Tibial nerve (tissue), 4 donors: ENCODE measurements around the gene KBTBD13. TPM values are rescaled to one million over a fixed set of nuclear protein-coding genes. Genes with fewer than 3 reads are reported as not detected.
A peak's percentile ranks its signal among the peaks of the same experiment; 100 is the strongest.
"Not testable (repeated sequence)": the region's sequence is repeated elsewhere in the genome, so short reads cannot be mapped to it uniquely, and the experiment has no call there.

ENCODE experiments used
- DNase-seq, 2 donors: peaks; one replicate each; pipeline ENCODE4 v3.0.0-alpha.2; 2019; ENCODE audit warnings: low spot score in 2 of 2
- H3K27ac ChIP-seq, 4 donors: fragments of 200-600 bp; sonication (generic) in 3 of 4; one replicate each; pipeline ENCODE4 v1.5.1; 2017 to 2019; ENCODE audit warnings: mild to moderate bottlenecking in 1 of 4
- H3K27me3 ChIP-seq, 2 donors: fragments of 200-600 bp; sonication (generic) in 1 of 2; one replicate each; pipeline versions ENCODE4 v1.5.1 to v1.6.0; 2017 to 2019
- H3K36me3 ChIP-seq, 3 donors: fragments of 200-600 bp; sonication (generic); one replicate each; pipeline ENCODE4 v1.5.1; 2018 to 2019
- H3K4me1 ChIP-seq, 4 donors: fragments of 200-600 bp; sonication (generic) in 3 of 4; one replicate each; pipeline ENCODE4 v1.5.1; 2017 to 2019
- H3K4me3 ChIP-seq, 4 donors: fragments of 200-600 bp; sonication (generic) in 3 of 4; one replicate each; pipeline ENCODE4 v1.5.1; 2017 to 2019; ENCODE audit warnings: mild to moderate bottlenecking in 1 of 4, moderate library complexity in 1 of 4
- H3K9me3 ChIP-seq, 4 donors: fragments of 200-600 bp; sonication (generic) in 3 of 4; one replicate each; pipeline ENCODE4 v1.5.1; 2017 to 2019
- EP300 ChIP-seq, 2 donors: sonication (generic); formaldehyde crosslinking; IDR thresholded peaks; one replicate each; pipeline ENCODE4 v1.6.1; 2017; ENCODE audit warnings: antibody characterized with exemption in 2 of 2, mild to moderate bottlenecking in 1 of 2
- POLR2A ChIP-seq, 2 donors: fragments of 450-650 bp; IDR thresholded peaks; one replicate each; pipeline ENCODE4 v1.6.1; 2017; ENCODE audit warnings: antibody characterized with exemption in 2 of 2, mild to moderate bottlenecking in 2 of 2, moderate library complexity in 2 of 2
- WGBS, 2 donors: methylation state at CpG; one replicate each; pipeline ENCODE4 v1.1.5; 2018; 5-methylcytosine and 5-hydroxymethylcytosine counted together
- total RNA-seq, 4 donors: library from RNA; depleted of rRNA; stranded (reverse); fragments of >200 nt; gene quantifications; one replicate each; pipeline ENCODE4 v1.1.0, GENCODE V29; 2016
- TF ChIP-seq, protein P1 (sequence below), 5 experiments: fragments of 200-600 bp in 3 of 5; fragments of 450-650 bp in 2 of 5; sonication (generic) in 3 of 5; IDR thresholded peaks; one replicate each; pipeline ENCODE4 v1.5.1; 2016 to 2019; ENCODE audit warnings: antibody characterized with exemption in 5 of 5, mild to moderate bottlenecking in 3 of 5, moderate library complexity in 2 of 5

Gene KBTBD13
- total RNA-seq, 4 donors from 2014 or later, result not detected

DNA sequence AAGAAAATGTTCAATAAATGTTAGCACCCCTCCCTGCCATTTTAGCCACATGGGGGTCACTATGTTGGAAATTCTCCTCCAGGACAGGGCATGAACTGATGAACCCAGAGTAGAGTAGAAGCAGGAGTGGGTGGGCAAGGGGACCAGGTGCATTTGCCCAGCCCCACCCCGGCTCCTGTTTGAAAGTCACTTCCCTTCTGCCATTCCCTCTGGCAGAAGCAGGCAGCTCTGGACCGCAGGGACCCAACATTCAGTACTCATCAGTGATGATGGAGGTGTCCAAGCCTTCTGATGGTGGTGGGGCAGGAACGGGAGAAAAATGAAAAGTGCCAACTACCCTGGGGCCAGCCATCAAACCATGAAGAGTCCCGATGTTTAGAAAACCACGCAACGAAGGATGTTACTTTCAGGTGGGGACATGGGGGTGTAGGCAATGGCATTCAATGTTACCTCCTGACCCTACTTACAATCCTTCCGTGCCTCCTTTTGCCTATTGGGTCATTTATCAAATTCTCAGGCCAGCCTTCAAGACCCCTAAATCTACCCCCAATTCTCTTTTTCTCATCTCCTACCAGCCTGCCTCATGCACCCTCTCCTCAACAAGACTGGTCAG, 21.2 kb downstream of the KBTBD13 start:
- Histone ChIP-seq H3K9me3 (no peaks in the 10 kb centered on the region), H3K4me1 (peaks cover 0 to 35% (median 0%) of the 10 kb centered on the region in 4 donors), H3K27ac (no peak overlapping the region), H3K4me3 (no peak overlapping the region), H3K36me3 (peaks cover 0 to 77% (median 0%) of the 10 kb centered on the region in 3 donors), H3K27me3 (no peaks in the 10 kb centered on the region)
- DNase-seq, result no peak
- WGBS, 2 donors, result 91 to 98% methylated on average over 7 of the region's 7 CpGs
- no peak for TF ChIP-seq POLR2A (IDR thresholded peaks at IDR 0.05)
- no peak for TF ChIP-seq EP300 (IDR thresholded peaks at IDR 0.05)

DNA sequence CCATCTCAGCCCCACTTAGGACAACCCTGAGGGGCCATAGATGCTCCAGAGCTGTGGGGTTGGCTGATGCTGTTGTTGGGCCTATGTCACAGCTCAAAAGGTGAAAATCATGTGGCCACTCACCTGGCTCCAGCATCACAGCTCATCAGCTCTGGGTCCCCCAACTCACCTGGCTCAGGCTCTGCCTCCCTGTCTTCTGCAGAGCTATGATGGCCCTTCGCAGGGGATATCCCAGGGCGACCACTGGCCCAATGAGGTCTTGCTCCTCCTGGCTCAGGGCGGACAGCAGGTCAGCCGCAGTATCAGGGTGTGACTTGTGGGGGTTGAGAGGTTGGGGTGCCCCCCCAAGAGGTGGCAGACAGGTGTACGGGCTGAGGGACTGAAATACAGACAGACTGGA, 22.8 kb downstream of the KBTBD13 start:
- peaks cover 0 to 77% (median 0%) of the 10 kb centered on the region in 3 donors for H3K36me3 ChIP-seq
- no peaks in the 10 kb centered on the region for H3K9me3 ChIP-seq
- TF ChIP-seq POLR2A (IDR thresholded peaks at IDR 0.05) (no peak), EP300 (IDR thresholded peaks at IDR 0.05) (no peak)
- WGBS, 2 donors, result 94 to 96% methylated on average over 4 to 5 of the region's 5 CpGs
- no peaks in the 10 kb centered on the region for H3K27me3 ChIP-seq
- no peak for DNase-seq
- H3K4me3 ChIP-seq, result no peak overlapping the region
- peaks cover 0 to 25% (median 0%) of the 10 kb centered on the region in 4 donors for H3K4me1 ChIP-seq
- H3K27ac ChIP-seq, result no peak overlapping the region

DNA sequence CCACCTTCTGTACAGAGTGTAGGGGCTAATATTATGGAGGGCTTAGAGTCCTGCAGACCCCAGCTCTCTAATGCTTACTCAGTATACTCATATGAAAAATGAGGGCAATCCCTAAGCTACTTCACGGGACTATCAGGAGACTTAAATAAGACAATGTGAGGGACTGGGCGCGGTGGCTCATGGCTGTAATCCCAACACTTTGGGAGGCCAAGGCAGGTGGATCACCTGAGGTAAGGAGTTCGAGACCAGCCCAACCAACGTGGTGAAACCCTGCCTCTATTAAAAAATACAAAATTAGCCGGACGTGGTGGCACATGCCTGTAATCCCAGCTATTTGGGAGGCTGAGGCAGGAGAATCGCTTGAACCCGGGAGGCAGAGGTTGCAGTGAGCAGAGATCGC, 23.3 kb downstream of the KBTBD13 start:
- DNase-seq, H3K27ac ChIP-seq, H3K4me3 ChIP-seq, H3K9me3 ChIP-seq, H3K27me3 ChIP-seq: not testable (repeated sequence)
- H3K36me3 ChIP-seq, result peaks cover 0 to 81% (median 0%) of the 10 kb centered on the region in 3 donors
- 92 to 94% methylated on average over 10 of the region's 10 CpGs for WGBS, 2 donors
- H3K4me1 ChIP-seq, result peaks cover 0 to 21% (median 0%) of the 10 kb centered on the region in 4 donors

DNA sequence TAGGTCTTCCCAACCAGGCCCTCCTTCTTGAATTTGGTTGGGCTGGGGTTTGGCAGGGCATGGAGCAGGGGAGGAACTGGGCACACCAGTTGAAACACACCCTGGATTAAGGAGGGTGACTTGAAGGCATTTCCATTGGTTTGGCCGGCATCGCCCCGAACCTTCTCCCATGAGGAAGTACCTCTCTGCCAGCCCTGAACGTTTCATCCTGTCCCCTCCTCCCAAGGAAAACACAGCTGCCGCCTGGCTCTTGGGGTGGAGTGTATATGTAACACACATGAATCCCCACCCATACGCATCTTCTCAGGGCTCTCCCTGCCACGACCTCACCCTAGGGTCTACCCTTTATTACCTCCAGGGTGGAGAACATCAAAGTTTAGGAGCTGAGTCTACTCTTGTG, 23.9 kb downstream of the KBTBD13 start:
- 79% methylated on average over 7 of the region's 7 CpGs for WGBS, 2 donors
- Histone ChIP-seq H3K4me3 (no peak overlapping the region), H3K27me3 (no peaks in the 10 kb centered on the region), H3K4me1 (peaks cover 0 to 14% (median 0%) of the 10 kb centered on the region in 4 donors), H3K27ac (no peak overlapping the region), H3K36me3 (peaks cover 0 to 87% (median 3%) of the 10 kb centered on the region in 3 donors), H3K9me3 (no peaks in the 10 kb centered on the region)
- TF ChIP-seq, protein P1, sequence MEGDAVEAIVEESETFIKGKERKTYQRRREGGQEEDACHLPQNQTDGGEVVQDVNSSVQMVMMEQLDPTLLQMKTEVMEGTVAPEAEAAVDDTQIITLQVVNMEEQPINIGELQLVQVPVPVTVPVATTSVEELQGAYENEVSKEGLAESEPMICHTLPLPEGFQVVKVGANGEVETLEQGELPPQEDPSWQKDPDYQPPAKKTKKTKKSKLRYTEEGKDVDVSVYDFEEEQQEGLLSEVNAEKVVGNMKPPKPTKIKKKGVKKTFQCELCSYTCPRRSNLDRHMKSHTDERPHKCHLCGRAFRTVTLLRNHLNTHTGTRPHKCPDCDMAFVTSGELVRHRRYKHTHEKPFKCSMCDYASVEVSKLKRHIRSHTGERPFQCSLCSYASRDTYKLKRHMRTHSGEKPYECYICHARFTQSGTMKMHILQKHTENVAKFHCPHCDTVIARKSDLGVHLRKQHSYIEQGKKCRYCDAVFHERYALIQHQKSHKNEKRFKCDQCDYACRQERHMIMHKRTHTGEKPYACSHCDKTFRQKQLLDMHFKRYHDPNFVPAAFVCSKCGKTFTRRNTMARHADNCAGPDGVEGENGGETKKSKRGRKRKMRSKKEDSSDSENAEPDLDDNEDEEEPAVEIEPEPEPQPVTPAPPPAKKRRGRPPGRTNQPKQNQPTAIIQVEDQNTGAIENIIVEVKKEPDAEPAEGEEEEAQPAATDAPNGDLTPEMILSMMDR (IDR thresholded peaks at IDR 0.05), result no peak
- TF ChIP-seq POLR2A (IDR thresholded peaks at IDR 0.05) (no peak), EP300 (IDR thresholded peaks at IDR 0.05) (no peak)
- no peak for DNase-seq

DNA sequence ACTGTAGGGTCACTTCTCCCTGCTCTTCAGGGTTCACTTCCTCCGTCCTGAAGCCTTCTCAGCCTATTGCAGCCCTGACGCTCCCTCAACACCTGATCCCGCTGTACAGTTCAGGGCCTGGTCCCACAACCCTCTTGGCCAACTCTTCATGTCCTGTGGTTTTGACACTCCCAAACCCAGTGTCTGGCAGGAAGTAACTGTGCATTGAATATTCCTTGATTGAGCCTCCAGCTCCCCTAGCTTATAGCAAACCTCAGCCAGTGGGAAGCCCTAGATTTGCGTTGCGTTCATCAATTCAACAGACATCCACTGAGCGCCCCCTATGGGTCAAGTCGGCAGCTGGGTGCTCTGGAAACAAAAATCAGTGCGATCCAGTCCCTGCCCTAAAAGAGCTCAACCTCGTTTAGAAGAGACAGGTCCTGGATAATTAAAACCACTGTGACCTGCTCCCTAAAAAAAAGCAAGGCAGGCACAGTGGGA, 24.9 kb downstream of the KBTBD13 start:
- Histone ChIP-seq H3K36me3 (peaks cover 0 to 85% (median 3%) of the 10 kb centered on the region in 3 donors), H3K4me1 (peaks cover 0 to 10% (median 0%) of the 10 kb centered on the region in 4 donors), H3K27me3 (no peaks in the 10 kb centered on the region), H3K9me3 (no peaks in the 10 kb centered on the region), H3K27ac (no peak overlapping the region), H3K4me3 (no peak overlapping the region)
- 27 to 38% methylated on average over 9 of the region's 9 CpGs for WGBS, 2 donors
- peak; percentile 67 to 76 for DNase-seq
- no peak for TF ChIP-seq EP300 (IDR thresholded peaks at IDR 0.05)
- TF ChIP-seq, protein P1 (IDR thresholded peaks at IDR 0.05), result peak; percentile 56 to 81 (median 74)

DNA sequence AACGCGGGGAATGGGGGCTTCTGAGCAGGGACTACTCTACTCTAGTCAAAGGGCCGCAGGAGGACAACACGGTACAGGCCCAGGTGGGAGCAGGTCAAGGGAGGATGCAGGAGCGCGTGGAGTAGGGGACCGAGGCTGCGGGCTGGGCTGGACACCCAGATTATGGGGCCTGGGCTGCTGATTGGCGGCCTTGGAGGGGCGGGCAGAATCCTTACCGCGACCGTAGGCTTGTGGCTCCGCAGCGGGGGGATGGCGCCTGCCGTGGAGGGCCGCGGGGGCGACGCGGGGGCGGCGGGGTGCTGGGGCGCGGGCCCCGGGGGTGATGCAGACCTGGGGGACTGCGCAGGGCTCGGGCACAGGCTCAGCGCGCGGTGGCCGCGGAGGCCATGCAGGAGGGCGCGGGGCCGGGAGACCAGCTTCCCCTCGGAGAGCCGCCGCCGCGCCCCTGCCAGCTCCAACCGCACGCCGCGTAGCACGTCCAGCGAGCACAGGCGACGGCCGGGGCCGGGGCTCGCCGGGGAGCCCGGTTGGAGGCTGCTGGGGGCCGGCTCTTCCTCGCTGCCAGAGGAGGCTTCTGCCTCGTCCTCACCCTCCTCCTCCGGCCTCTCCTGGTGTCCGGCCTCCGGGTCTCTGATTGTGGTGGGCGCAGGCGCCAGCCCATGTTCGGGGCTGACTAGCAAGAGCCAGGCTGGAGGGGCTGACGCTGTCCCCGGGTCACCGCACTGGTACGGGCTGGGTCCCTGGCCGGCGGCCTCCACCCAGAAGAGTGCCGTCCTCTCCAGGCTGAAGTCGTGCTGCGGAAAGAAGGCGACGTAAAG, 25.6 kb downstream of the KBTBD13 start:
- DNase-seq, result no peak
- TF ChIP-seq EP300 (IDR thresholded peaks at IDR 0.05), result no peak
- TF ChIP-seq, protein P1 (IDR thresholded peaks at IDR 0.05), result peak in 1 of 5 experiments; percentile 3
- H3K4me3 ChIP-seq, result no peak overlapping the region
- H3K36me3 ChIP-seq, result peaks cover 0 to 79% (median 3%) of the 10 kb centered on the region in 3 donors
- H3K27ac ChIP-seq, result no peak overlapping the region
- peaks cover 0 to 10% (median 0%) of the 10 kb centered on the region in 4 donors for H3K4me1 ChIP-seq
- H3K9me3 ChIP-seq, result no peaks in the 10 kb centered on the region
- WGBS, 2 donors, result 62 to 66% methylated on average over 26 to 34 of the region's 75 CpGs
- H3K27me3 ChIP-seq, result no peaks in the 10 kb centered on the region
